GM21390 (cell line): ENCODE data around the gene DPP8.
"Not testable (repeated sequence)": the region's sequence is repeated elsewhere in the genome, so short reads cannot be mapped to it uniquely, and the experiment has no call there.

Experiments used
- ATAC-seq: cut with Tn5 transposase; IDR thresholded peaks from one replicate; pipeline ENCODE4 v1.9.1; 2021; ENCODE audit not compliant: unreplicated experiment

DPP8 gene

GRCh38 chr15:65525622-65526021 is 8.1 kb upstream of the DPP8 start:
- ATAC-seq = no peak

GRCh38 chr15:65524226-65524625 is 6.7 kb upstream of the DPP8 start:
- ATAC-seq = no peak

GRCh38 chr15:65521350-65521749 is 3.9 kb upstream of the DPP8 start:
- ATAC-seq = no peak

DNA sequence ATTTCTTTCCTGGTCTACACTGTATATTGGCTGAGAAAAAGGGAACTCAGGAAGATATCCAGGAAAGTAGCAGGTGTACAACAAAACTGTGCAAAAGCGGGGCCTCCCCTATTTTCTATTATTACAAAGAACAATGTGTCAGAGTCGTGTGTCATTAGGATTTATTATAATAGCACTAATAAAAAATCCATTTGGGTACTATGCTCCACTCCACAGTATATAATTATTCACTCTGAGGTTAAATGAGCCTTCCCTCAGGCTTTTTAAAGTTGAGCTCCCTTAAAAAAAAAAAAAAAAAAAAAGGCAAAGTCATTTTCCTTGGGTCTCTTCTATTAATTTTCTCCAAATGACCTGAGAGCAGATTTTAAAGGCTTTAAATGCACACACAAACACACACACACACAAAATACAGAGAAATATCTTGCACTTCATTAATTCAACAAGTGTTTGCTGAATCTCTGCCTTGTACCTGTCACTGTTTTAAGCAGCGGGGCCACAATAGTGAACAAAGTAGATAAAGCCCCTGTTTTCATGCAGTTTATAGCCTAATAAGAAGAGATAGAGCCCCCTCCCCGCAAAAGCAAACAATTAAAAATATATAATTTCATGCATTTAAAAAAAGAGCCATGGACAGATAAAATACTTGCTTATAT is 1.3 kb upstream of the DPP8 start:
- ATAC-seq = no peak

DNA sequence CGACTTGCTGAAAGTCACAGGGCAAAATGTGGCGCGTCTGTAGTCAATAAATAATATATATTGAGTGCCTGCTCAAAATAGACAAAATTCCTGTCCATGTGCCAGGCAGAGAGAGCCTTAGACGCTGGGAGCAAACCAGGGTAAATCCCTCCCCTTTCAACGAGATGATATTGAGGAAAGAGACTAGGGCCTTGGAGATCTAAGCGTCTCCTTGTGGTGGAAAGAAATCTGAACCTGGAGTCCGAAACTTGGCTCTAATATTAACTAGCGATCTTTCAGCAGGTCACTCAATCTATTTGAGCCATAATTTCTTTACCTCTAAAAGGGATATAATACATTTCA is 348 bp upstream of the DPP8 start:
- ATAC-seq = no peak

DNA sequence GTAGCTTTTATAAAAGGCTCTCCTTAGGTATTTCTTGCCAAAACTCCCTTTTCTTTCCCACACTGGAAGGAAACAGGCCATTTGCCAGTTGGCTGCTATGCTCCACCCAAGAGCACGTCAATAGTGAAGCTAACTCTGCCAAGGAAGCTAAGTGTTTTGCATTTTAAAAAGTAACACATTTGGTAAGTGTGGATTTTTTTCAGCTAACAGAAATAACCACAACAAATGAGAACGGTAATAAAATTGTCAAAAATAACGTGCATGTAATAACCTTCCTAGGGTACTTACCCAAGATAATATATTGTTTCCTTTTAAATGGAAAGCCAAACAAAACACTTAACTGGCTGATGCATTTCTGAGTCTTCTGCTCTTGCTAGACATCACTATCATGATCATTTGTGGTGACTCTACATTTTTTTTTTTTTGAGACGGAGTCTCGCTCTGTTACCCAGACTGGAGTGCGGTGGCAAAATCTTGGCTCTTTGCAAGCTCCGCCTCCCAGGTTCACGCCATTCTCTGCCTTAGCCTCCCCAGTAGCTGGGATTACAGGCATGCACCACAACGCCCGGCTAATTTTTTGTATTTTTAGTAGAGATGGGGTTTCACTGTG is 4.6 kb downstream of the DPP8 start:
- ATAC-seq = no peak

DNA sequence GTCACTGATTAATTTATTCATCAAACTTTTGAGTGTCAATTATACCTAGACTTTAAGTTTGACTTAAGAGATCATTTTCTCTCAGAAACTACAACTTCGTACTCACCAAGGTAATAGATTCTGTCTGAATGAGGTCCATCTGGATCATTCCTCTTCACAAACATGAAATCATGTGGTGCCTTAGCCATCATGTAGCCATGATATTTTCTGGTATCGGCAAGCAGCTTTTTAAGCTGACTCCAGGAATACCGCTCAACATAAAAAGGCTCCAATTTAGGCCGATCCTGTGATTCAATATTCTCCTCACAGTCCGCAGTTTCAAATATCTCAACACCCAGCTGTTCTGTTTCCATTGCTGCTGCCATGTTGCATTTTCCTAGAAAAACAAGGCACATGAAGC is 5.3 kb downstream of the DPP8 start:
- no peak for ATAC-seq

DNA sequence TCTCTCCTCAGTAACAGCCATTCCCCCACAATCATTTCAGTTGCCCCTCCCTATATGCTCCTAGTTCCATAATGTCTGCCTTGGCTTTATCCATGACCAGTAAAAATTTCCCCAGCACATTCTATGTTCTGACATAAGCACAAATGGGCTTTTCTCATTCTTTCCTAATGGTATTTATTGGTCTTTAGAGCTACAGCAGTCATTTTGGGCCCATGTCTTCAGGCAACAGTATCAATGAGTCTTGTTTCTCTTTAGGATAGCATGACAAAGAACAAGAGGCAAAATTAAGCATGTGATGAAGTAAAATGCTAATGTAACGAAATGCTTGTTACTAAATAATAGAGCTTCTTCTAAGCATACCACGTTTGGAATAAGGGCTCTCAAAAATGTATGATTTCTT is 8.2 kb downstream of the DPP8 start:
- ATAC-seq = no peak

DNA sequence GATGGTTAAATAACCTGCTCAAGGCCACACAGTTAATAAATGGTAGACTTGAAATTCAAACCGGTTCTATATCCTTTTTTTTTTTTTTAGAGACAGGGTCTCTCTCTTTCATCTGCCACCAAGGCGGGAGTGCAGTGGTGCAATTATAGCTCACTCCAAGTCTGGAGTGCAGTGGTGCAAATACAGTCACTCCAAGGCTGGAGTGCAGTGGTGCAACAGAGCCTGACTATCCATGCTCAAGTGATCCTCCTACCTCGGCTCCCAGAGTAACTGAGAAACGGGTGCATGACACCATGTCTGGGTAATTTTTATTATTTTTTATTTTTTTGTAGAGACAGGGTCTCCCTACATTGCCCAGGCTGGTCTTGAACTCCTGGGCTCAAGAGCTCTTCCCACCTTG is 23.4 kb downstream of the DPP8 start:
- no peak for ATAC-seq

DNA sequence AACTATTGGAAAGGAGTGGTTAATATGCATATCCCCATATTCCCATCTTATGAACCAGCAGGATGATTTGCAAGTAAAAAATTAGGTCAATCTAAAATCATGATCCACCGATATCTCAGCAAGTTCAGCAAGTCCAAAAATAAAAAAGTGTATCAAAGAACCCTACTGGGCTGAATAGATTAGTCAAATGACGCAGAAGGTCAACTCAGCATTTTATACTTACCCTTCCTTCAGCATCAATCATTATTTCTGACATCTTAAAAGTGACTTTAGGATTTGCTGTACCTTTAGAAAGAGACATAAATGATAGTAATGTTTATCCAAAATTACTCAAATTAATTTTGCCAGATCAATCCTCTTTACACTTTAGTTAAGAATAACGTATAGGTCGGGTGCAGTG is 32.6 kb downstream of the DPP8 start:
- ATAC-seq = no peak

DNA sequence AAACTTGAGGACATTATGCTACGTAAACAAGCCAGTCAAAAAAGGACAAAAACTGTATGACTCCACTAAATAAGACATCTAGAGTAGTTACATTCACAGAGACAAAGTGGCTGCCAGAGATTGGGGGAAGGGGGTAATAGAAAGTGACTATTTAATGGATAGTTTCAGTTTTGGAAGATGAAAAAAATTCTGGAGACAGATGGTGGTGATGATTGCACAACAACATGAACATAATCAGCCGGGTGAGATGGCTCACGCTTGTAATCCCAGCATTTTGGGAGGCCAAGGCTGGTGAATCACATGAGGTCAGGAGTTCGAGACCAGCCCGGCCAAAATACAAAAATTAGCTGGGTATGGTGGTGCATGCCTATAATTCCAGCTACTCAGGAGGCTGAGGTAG is 40.6 kb downstream of the DPP8 start:
- ATAC-seq = no peak

DNA sequence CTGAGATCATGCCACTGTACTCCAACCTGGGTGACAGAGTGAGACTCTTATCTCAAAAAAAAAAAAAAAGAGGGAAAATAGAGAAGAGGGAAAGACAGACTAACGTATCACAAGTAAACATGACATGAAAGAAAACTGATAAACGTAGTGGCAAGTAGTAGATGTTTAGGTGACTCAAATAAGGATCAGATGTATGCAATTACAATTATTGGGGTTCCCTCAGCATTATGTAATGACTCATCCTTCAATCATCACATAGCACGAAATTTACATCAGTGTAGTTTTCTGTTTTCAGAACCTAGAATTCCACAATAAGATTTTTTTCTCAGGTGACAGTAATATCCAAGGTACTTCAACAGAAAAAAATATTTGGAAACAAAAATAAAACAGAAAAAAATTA is 46.6 kb downstream of the DPP8 start:
- no peak for ATAC-seq

- no peak for ATAC-seq
Observed at GRCh38 chr15:65468229-65468909, 49.1 kb downstream of the DPP8 start.

GRCh38 chr15:65466901-65467300 is 50.6 kb downstream of the DPP8 start:
- no peak for ATAC-seq

- not testable (repeated sequence) for ATAC-seq
Observed at GRCh38 chr15:65463096-65463495, 54.4 kb downstream of the DPP8 start.

- no peak for ATAC-seq
Observed at GRCh38 chr15:65460741-65461347, 56.6 kb downstream of the DPP8 start.

GRCh38 chr15:65455256-65455655 is 62.2 kb downstream of the DPP8 start:
- not testable (repeated sequence) for ATAC-seq

- ATAC-seq = no peak
Observed at GRCh38 chr15:65451989-65452388, 65.5 kb downstream of the DPP8 start.

DNA sequence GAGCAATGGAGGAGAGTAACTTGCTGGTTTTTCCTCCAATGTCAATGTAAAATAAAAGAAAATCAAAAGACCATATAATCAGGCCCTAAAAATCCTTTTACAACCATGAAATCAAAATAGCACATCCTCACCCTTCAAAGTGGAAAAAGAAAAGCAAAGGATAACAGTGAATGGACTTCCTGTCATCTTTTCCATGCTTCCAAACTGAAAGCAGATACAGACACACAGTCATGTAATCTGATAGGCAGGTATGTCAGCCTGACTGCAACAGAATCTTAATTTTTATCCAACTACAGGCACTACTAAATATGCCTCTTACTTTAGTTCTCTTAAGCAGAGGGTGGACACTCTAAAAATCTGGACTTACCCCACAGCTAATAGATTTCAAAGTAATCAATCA is 66.9 kb downstream of the DPP8 start:
- ATAC-seq = no peak

GRCh38 chr15:65447145-65447544 is 70.3 kb downstream of the DPP8 start:
- no peak for ATAC-seq

- no peak for ATAC-seq
Observed at GRCh38 chr15:65434201-65434600, 83.3 kb downstream of the DPP8 start.

DNA sequence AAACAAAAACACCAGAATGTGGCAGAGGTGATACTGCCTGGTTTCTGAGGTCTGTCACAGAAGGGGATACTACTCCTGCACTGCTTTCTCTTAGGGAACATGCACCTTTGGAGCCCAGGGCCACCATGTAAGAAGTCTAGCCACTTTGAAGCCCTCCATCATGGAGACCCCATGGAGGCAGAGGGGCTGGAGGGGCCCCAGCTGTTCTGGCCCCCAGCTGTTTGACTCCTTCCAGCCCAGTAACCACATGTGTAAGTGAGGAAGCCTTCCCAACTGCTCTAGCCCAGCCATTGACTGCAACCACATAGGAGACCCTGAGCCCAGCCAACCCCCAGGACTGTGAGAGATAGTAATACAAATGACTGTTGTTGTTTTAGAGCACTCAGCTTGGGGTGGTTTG is 85.8 kb downstream of the DPP8 start:
- ATAC-seq = no peak
